PFSK-1 (cell line): ENCODE data around the gene LRRC7.

Experiments
- FOXP2 ChIP-seq: optimal IDR thresholded peaks from 2 replicates; pipeline ENCODE3; 2011; ENCODE audit warnings: borderline replicate concordance, control low read depth, inconsistent platforms; ENCODE audit not compliant: insufficient read depth; ENCODE audit errors: extremely low read length, extremely low read depth
- POLR2AphosphoS5 ChIP-seq: IDR thresholded peaks from 2 replicates; pipeline ENCODE4 v1.6.1; 2012; ENCODE audit warnings: low read depth, mild to moderate bottlenecking, control low read depth, low read length, moderate library complexity
- SIN3A ChIP-seq: IDR thresholded peaks from 2 replicates; pipeline ENCODE4 v1.6.1; 2012; ENCODE audit warnings: mild to moderate bottlenecking, low read length, moderate library complexity, borderline replicate concordance; ENCODE audit not compliant: insufficient read depth
- TAF1 ChIP-seq: IDR thresholded peaks from 2 replicates; pipeline ENCODE4 v1.6.1; 2012; ENCODE audit warnings: low read length, control low read depth, borderline replicate concordance; ENCODE audit not compliant: insufficient read depth
- TF ChIP-seq, protein P1 (sequence below), 2 experiments: IDR thresholded peaks; 2 replicates each; pipeline versions ENCODE4 v1.6.1 to v1.8.0; 2011 to 2012; ENCODE audit warnings: low read depth in 2 of 2, low read length in 2 of 2, control low read depth in 1 of 2, inconsistent platforms in 1 of 2, mild to moderate bottlenecking in 1 of 2, moderate library complexity in 1 of 2; ENCODE audit not compliant: insufficient read depth in 1 of 2

Gene LRRC7

GRCh38 chr1:70090875-70091274 is 523.2 kb downstream of the LRRC7 start:
- no peak for TF ChIP-seq FOXP2
- no peak for TF ChIP-seq SIN3A
- no peak for TF ChIP-seq TAF1
- no peak for TF ChIP-seq POLR2AphosphoS5
- TF ChIP-seq, protein P1, sequence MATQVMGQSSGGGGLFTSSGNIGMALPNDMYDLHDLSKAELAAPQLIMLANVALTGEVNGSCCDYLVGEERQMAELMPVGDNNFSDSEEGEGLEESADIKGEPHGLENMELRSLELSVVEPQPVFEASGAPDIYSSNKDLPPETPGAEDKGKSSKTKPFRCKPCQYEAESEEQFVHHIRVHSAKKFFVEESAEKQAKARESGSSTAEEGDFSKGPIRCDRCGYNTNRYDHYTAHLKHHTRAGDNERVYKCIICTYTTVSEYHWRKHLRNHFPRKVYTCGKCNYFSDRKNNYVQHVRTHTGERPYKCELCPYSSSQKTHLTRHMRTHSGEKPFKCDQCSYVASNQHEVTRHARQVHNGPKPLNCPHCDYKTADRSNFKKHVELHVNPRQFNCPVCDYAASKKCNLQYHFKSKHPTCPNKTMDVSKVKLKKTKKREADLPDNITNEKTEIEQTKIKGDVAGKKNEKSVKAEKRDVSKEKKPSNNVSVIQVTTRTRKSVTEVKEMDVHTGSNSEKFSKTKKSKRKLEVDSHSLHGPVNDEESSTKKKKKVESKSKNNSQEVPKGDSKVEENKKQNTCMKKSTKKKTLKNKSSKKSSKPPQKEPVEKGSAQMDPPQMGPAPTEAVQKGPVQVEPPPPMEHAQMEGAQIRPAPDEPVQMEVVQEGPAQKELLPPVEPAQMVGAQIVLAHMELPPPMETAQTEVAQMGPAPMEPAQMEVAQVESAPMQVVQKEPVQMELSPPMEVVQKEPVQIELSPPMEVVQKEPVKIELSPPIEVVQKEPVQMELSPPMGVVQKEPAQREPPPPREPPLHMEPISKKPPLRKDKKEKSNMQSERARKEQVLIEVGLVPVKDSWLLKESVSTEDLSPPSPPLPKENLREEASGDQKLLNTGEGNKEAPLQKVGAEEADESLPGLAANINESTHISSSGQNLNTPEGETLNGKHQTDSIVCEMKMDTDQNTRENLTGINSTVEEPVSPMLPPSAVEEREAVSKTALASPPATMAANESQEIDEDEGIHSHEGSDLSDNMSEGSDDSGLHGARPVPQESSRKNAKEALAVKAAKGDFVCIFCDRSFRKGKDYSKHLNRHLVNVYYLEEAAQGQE (IDR thresholded peaks at IDR 0.05; ENCODE audit: insufficient read depth in 1 of 2, low read depth in 2 of 2, low read length in 2 of 2), result no peak

DNA sequence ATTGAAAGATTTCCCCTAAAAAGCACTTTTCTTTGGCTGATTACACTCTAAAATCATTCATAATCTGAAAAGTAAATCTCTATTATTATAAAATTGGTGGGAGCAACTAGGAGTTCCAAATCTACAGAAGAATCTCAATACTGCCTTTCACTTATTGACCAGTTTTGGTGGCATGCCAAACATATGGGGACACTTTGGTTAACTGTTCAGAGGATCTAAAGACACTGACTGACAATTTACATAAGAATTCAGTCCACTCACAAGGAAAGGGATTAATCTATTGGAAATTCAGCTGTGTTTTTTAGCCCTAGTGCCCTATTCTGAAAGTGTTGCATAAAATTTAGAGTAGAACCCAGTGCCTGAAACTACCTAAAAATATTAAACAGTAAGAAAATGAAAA is 524.1 kb downstream of the LRRC7 start:
- TF ChIP-seq TAF1, result no peak

- no peak for TF ChIP-seq POLR2AphosphoS5
- no peak for TF ChIP-seq SIN3A
- TF ChIP-seq TAF1, result no peak
- no peak for TF ChIP-seq FOXP2
- TF ChIP-seq, protein P1 (IDR thresholded peaks at IDR 0.05; ENCODE audit: insufficient read depth in 1 of 2, low read depth in 2 of 2, low read length in 2 of 2), result no peak
Measured at GRCh38 chr1:70092526-70092925, 524.8 kb downstream of the LRRC7 start.

- TF ChIP-seq POLR2AphosphoS5, result no peak
- TF ChIP-seq, protein P1 (IDR thresholded peaks at IDR 0.05; ENCODE audit: insufficient read depth in 1 of 2, low read depth in 2 of 2, low read length in 2 of 2), result no peak
- TF ChIP-seq TAF1, result no peak
- TF ChIP-seq FOXP2, result no peak
- no peak for TF ChIP-seq SIN3A
Measured at GRCh38 chr1:70093250-70093975, 525.7 kb downstream of the LRRC7 start.

GRCh38 chr1:70101231-70101630 is 533.5 kb downstream of the LRRC7 start:
- TF ChIP-seq SIN3A (no peak), POLR2AphosphoS5 (no peak), FOXP2 (no peak), TAF1 (no peak)
- TF ChIP-seq, protein P1 (IDR thresholded peaks at IDR 0.05; ENCODE audit: insufficient read depth in 1 of 2, low read depth in 2 of 2, low read length in 2 of 2), result no peak
